Fibroblast of lung (primary cell): ENCODE measurements around the gene NAV3.

Source experiments
- CTCF ChIP-seq, 2 donors: IDR thresholded peaks in 1 of 2; conservative IDR thresholded peaks in 1 of 2; 1 replicate in 1 of 2; 2 replicates in 1 of 2; pipeline ENCODE4 v1.5.1; 2011 to 2012; ENCODE audit warnings: low read length in 2 of 2, control low read depth in 1 of 2, inconsistent platforms in 1 of 2, low read depth in 1 of 2, mild to moderate bottlenecking in 1 of 2
- EZH2 ChIP-seq: IDR thresholded peaks from 2 replicates; pipeline ENCODE4 v1.5.1; 2012; ENCODE audit warnings: low read length, control low read depth, mild to moderate bottlenecking; ENCODE audit errors: missing control alignments

GRCh38 chr12:78062786-78063185 lies 232.1 kb downstream of the NAV3 start:
- TF ChIP-seq CTCF (conservative IDR thresholded peaks at IDR 0.05 in 1 of 2, IDR thresholded peaks at IDR 0.05 in 1 of 2; ENCODE audit: low read depth in 1 of 2, low read length in 2 of 2) (no peak), EZH2 (no peak)
